Nephron progenitor cell (in vitro differentiated cells): ENCODE results near the gene ANKFN1.

ENCODE experiments used
- DNase-seq: peaks from one replicate; pipeline ENCODE4 v3.0.0; 2021
- H3K27ac Mint-ChIP-seq: 2 replicates; pipeline ENCODE4 v1.8.0; 2021; ENCODE audit warnings: mild to moderate bottlenecking, moderate library complexity, mixed read lengths
- H3K27me3 Mint-ChIP-seq: 2 replicates; pipeline ENCODE4 v1.8.0; 2021; ENCODE audit warnings: mild to moderate bottlenecking, low read depth, mixed read lengths; ENCODE audit not compliant: poor library complexity
- H3K36me3 Mint-ChIP-seq: 2 replicates; pipeline ENCODE4 v1.8.0; 2021; ENCODE audit warnings: low read depth, mixed read lengths
- H3K4me1 Mint-ChIP-seq: 2 replicates; pipeline ENCODE4 v1.8.0; 2021; ENCODE audit warnings: mixed read lengths
- H3K4me3 Mint-ChIP-seq: 2 replicates; pipeline ENCODE4 v1.8.0; 2021; ENCODE audit warnings: mild to moderate bottlenecking, moderate library complexity, mixed read lengths
- H3K9me3 Mint-ChIP-seq: 2 replicates; pipeline ENCODE4 v1.8.0; 2021; ENCODE audit warnings: mild to moderate bottlenecking, moderate library complexity, mixed read lengths
- TF ChIP-seq, protein P1 (sequence below): fragments of 200-600 bp; sonication (generic); IDR thresholded peaks from 2 replicates; pipeline ENCODE4 v1.5.0; 2021; ENCODE audit warnings: antibody characterized with exemption

ANKFN1 gene

DNA sequence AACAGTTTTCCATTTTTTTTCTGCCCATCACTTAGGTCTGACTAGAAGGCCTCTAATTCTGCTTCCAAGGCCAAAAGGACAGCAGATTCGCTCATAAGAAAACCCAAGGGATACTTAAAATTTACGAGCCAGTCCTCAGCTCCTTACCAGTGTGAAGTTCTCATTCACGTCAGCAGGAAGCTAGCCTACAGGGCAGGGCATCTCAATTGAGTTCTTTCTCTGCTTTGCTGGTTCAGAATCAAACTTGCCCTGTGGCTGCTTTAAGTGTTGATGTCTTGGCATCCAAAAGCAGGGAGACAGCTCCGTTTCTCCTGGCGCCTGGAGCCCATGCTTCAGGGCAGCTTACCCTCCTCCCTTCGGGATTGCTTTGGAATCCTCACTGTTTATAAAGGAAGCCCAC, 136.0 kb downstream of the ANKFN1 start:
- no peaks in the 10 kb centered on the region for H3K9me3 Mint-ChIP-seq
- H3K27ac Mint-ChIP-seq: no peak overlapping the region
- H3K4me1 Mint-ChIP-seq: peaks cover 5% of the 10 kb centered on the region
- no peaks in the 10 kb centered on the region for H3K36me3 Mint-ChIP-seq
- TF ChIP-seq, protein P1, sequence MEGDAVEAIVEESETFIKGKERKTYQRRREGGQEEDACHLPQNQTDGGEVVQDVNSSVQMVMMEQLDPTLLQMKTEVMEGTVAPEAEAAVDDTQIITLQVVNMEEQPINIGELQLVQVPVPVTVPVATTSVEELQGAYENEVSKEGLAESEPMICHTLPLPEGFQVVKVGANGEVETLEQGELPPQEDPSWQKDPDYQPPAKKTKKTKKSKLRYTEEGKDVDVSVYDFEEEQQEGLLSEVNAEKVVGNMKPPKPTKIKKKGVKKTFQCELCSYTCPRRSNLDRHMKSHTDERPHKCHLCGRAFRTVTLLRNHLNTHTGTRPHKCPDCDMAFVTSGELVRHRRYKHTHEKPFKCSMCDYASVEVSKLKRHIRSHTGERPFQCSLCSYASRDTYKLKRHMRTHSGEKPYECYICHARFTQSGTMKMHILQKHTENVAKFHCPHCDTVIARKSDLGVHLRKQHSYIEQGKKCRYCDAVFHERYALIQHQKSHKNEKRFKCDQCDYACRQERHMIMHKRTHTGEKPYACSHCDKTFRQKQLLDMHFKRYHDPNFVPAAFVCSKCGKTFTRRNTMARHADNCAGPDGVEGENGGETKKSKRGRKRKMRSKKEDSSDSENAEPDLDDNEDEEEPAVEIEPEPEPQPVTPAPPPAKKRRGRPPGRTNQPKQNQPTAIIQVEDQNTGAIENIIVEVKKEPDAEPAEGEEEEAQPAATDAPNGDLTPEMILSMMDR: no peak
- DNase-seq: no peak
- no peaks in the 10 kb centered on the region for H3K27me3 Mint-ChIP-seq
- H3K4me3 Mint-ChIP-seq: no peak overlapping the region

GRCh38 chr17:56290101-56290801, 137.0 kb downstream of the ANKFN1 start:
- no peak overlapping the region for H3K4me3 Mint-ChIP-seq

DNA sequence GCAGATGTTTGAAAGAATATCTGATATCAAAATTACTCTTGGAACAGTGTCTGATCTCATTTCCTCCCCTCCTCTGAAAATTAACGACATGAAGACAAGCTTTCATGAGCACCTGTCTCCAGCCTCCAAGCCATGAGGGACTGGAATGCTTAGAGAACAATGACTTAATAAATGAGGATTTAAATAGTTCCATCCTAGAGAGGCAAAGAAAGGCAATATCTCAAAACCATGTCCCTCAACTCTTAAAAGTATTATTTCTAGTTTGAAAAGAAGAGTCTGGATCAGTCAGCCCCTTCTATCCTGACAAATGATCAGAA, 137.5 kb downstream of the ANKFN1 start:
- no peak overlapping the region for H3K4me3 Mint-ChIP-seq

More at GRCh38 chr17:56290101-56290801, 137.0 kb downstream of the ANKFN1 start:
- Mint-ChIP-seq H3K9me3 (no peaks in the 10 kb centered on the region), H3K36me3 (no peaks in the 10 kb centered on the region), H3K4me1 (peaks cover 5% of the 10 kb centered on the region), H3K27ac (no peak overlapping the region), H3K27me3 (no peaks in the 10 kb centered on the region)
- no peak for DNase-seq
- TF ChIP-seq, protein P1: no peak

DNA sequence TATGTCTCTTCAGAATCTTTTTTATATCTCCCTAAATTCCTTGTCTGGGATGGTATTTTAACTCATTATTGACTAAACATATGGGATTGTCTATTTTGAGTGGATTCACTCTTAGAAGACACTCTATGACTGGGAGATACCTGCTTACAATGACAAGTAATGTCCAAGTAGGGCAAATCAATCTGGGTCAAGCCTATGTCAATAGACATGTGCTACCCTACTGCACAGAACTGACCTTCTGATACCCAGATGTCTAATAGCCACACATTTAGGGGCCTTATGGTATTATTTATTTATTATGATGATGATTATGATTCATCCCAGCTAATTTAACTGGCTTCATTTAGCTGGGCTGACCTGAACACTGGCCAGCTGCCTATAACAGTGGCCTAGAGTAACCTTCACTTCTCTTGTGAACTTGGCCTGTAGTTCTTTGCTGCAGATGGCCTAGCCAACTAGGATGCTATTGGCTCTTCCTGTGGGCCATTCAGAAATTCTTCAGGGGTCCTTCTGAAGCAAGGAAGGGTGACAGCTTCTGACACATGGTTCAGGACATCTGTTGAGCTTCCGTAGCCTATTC, 138.0 kb downstream of the ANKFN1 start:
- no peak overlapping the region for H3K4me3 Mint-ChIP-seq
- TF ChIP-seq, protein P1: no peak
- H3K27me3 Mint-ChIP-seq: no peaks in the 10 kb centered on the region
- no peaks in the 10 kb centered on the region for H3K36me3 Mint-ChIP-seq
- peaks cover 5% of the 10 kb centered on the region for H3K9me3 Mint-ChIP-seq
- peaks cover 5% of the 10 kb centered on the region for H3K4me1 Mint-ChIP-seq
- DNase-seq: no peak
- H3K27ac Mint-ChIP-seq: no peak overlapping the region

More for the DNA sequence above, 137.5 kb downstream of the ANKFN1 start:
- Mint-ChIP-seq H3K4me1 (peaks cover 5% of the 10 kb centered on the region), H3K9me3 (peaks cover 5% of the 10 kb centered on the region), H3K27me3 (no peaks in the 10 kb centered on the region), H3K27ac (no peak overlapping the region), H3K36me3 (no peaks in the 10 kb centered on the region)
- TF ChIP-seq, protein P1: no peak
- DNase-seq: no peak

- H3K4me1 Mint-ChIP-seq: peaks cover 9% of the 10 kb centered on the region
- H3K27ac Mint-ChIP-seq: no peak overlapping the region
- TF ChIP-seq, protein P1: no peak
- H3K4me3 Mint-ChIP-seq: no peak overlapping the region
- peaks cover 5% of the 10 kb centered on the region for H3K9me3 Mint-ChIP-seq
- no peak for DNase-seq
- no peaks in the 10 kb centered on the region for H3K36me3 Mint-ChIP-seq
- H3K27me3 Mint-ChIP-seq: no peaks in the 10 kb centered on the region
These were observed 138.7 kb downstream of the ANKFN1 start for GRCh38 chr17:56292010-56292409.

GRCh38 chr17:56292578-56292977, 139.3 kb downstream of the ANKFN1 start:
- peaks cover 5% of the 10 kb centered on the region for H3K9me3 Mint-ChIP-seq
- no peak for DNase-seq
- no peak overlapping the region for H3K4me3 Mint-ChIP-seq
- no peaks in the 10 kb centered on the region for H3K27me3 Mint-ChIP-seq
- TF ChIP-seq, protein P1: no peak
- no peaks in the 10 kb centered on the region for H3K36me3 Mint-ChIP-seq
- H3K4me1 Mint-ChIP-seq: peaks cover 12% of the 10 kb centered on the region
- H3K27ac Mint-ChIP-seq: no peak overlapping the region
